Measurements from ENCODE around the gene HSD11B1.

HSD11B1 gene

GRCh38 chr1:209678981-209679539 is 25.6 kb upstream of the HSD11B1 start:
- no peak overlapping the region for H3K4me2 ChIP-seq (ENCODE audit: insufficient read depth, low read length, poor library complexity, severe bottlenecking)
- no peak overlapping the region for H2AFZ ChIP-seq (ENCODE audit: low read length)
- no peak overlapping the region for H4K91ac ChIP-seq (ENCODE audit: low read depth, low read length, poor library complexity)
- no peak overlapping the region for H2BK12ac ChIP-seq (ENCODE audit: low read length)
- no peaks in the 10 kb centered on the region for H3K9me3 ChIP-seq (replicated peaks in 1 of 2; ENCODE audit: control insufficient read depth in 2 of 2, insufficient read depth in 1 of 2, low read depth in 1 of 2, low read length in 2 of 2)
- no peaks in the 10 kb centered on the region for H3K36me3 ChIP-seq (replicated peaks in 1 of 2; ENCODE audit: control insufficient read depth in 2 of 2, insufficient read depth in 2 of 2, low read length in 2 of 2)
- H3K79me1 ChIP-seq (ENCODE audit: low read depth, low read length): no peaks in the 10 kb centered on the region
- no peak overlapping the region for H3K18ac ChIP-seq (ENCODE audit: low read length)
- no peaks in the 10 kb centered on the region for H3K4me1 ChIP-seq (ENCODE audit: control insufficient read depth in 2 of 2, insufficient read depth in 1 of 2, low read depth in 1 of 2, low read length in 2 of 2)
- H3K27me3 ChIP-seq (ENCODE audit: control insufficient read depth in 3 of 3, insufficient read depth in 3 of 3, low read depth in 1 of 3, low read length in 3 of 3): peaks cover 0 to 41% (median 33%) of the 10 kb centered on the region in 3 experiments
- H3K27ac ChIP-seq (replicated peaks; ENCODE audit: low read length): no peak overlapping the region
- no peak overlapping the region for H2BK5ac ChIP-seq (ENCODE audit: low read length)
- no peak overlapping the region for H3K4ac ChIP-seq (ENCODE audit: low read length)
- no peak overlapping the region for H3K23ac ChIP-seq (ENCODE audit: low read depth, low read length, poor library complexity)
- no peak overlapping the region for H3K14ac ChIP-seq (ENCODE audit: low read length)
- H3K4me3 ChIP-seq (ENCODE audit: low read length in 2 of 2): no peak overlapping the region
- no peak for DNase-seq (ENCODE audit: low spot score)
- H3K9ac ChIP-seq (ENCODE audit: low read depth, low read length, poor library complexity): no peak overlapping the region
- no CpG with 5 or more reads among the region's 4 CpGs for WGBS, 2 donors (ENCODE audit: extremely low coverage in 2 of 2, insufficient read length in 2 of 2, insufficient replicate concordance in 1 of 2)
- no peak overlapping the region for H2BK120ac ChIP-seq (ENCODE audit: low read depth, low read length)
- H2AK5ac ChIP-seq (ENCODE audit: low read depth, low read length): no peak overlapping the region
- H4K8ac ChIP-seq (ENCODE audit: low read depth, low read length): no peak overlapping the region
- no peak overlapping the region for H2BK15ac ChIP-seq (ENCODE audit: low read length)

- H3K23ac ChIP-seq (ENCODE audit: low read depth, low read length, poor library complexity): no peak overlapping the region
- H3K4me3 ChIP-seq (ENCODE audit: low read length in 2 of 2): no peak overlapping the region
- H3K4me2 ChIP-seq (ENCODE audit: insufficient read depth, low read length, poor library complexity, severe bottlenecking): no peak overlapping the region
- H3K4ac ChIP-seq (ENCODE audit: low read length): no peak overlapping the region
- no peak overlapping the region for H2AK5ac ChIP-seq (ENCODE audit: low read depth, low read length)
- no peaks in the 10 kb centered on the region for H3K79me1 ChIP-seq (ENCODE audit: low read depth, low read length)
- no peak overlapping the region for H3K9ac ChIP-seq (ENCODE audit: low read depth, low read length, poor library complexity)
- no peak overlapping the region for H4K8ac ChIP-seq (ENCODE audit: low read depth, low read length)
- WGBS, 2 donors (ENCODE audit: extremely low coverage in 2 of 2, insufficient read length in 2 of 2, insufficient replicate concordance in 1 of 2): no CpG with 5 or more reads among the region's 4 CpGs
- peaks cover 0 to 5% of the 10 kb centered on the region in 2 donors for H3K4me1 ChIP-seq (ENCODE audit: control insufficient read depth in 2 of 2, insufficient read depth in 1 of 2, low read depth in 1 of 2, low read length in 2 of 2)
- H3K9me3 ChIP-seq (replicated peaks in 1 of 2; ENCODE audit: control insufficient read depth in 2 of 2, insufficient read depth in 1 of 2, low read depth in 1 of 2, low read length in 2 of 2): no peaks in the 10 kb centered on the region
- peaks cover 0 to 7% (median 0%) of the 10 kb centered on the region in 3 experiments for H3K27me3 ChIP-seq (ENCODE audit: control insufficient read depth in 3 of 3, insufficient read depth in 3 of 3, low read depth in 1 of 3, low read length in 3 of 3)
- no peak overlapping the region for H2AFZ ChIP-seq (ENCODE audit: low read length)
- DNase-seq (ENCODE audit: low spot score): no peak
- H3K36me3 ChIP-seq (replicated peaks in 1 of 2; ENCODE audit: control insufficient read depth in 2 of 2, insufficient read depth in 2 of 2, low read length in 2 of 2): no peaks in the 10 kb centered on the region
- H2BK5ac ChIP-seq (ENCODE audit: low read length): no peak overlapping the region
- no peak overlapping the region for H2BK120ac ChIP-seq (ENCODE audit: low read depth, low read length)
- H3K27ac ChIP-seq (replicated peaks; ENCODE audit: low read length): no peak overlapping the region
- H2BK12ac ChIP-seq (ENCODE audit: low read length): no peak overlapping the region
- H3K18ac ChIP-seq (ENCODE audit: low read length): no peak overlapping the region
- H4K91ac ChIP-seq (ENCODE audit: low read depth, low read length, poor library complexity): no peak overlapping the region
- no peak overlapping the region for H2BK15ac ChIP-seq (ENCODE audit: low read length)
- no peak overlapping the region for H3K14ac ChIP-seq (ENCODE audit: low read length)
Observed at GRCh38 chr1:209685821-209686220, 18.8 kb upstream of the HSD11B1 start.

GRCh38 chr1:209686322-209686721 is 18.3 kb upstream of the HSD11B1 start:
- no peak overlapping the region for H4K8ac ChIP-seq (ENCODE audit: low read depth, low read length)
- no peak overlapping the region for H3K23ac ChIP-seq (ENCODE audit: low read depth, low read length, poor library complexity)
- no peak overlapping the region for H3K4me2 ChIP-seq (ENCODE audit: insufficient read depth, low read length, poor library complexity, severe bottlenecking)
- H3K27ac ChIP-seq (replicated peaks; ENCODE audit: low read length): no peak overlapping the region
- H2BK12ac ChIP-seq (ENCODE audit: low read length): no peak overlapping the region
- no peak overlapping the region for H2BK15ac ChIP-seq (ENCODE audit: low read length)
- H2BK120ac ChIP-seq (ENCODE audit: low read depth, low read length): no peak overlapping the region
- no peaks in the 10 kb centered on the region for H3K36me3 ChIP-seq (replicated peaks in 1 of 2; ENCODE audit: control insufficient read depth in 2 of 2, insufficient read depth in 2 of 2, low read length in 2 of 2)
- no peaks in the 10 kb centered on the region for H3K9me3 ChIP-seq (replicated peaks in 1 of 2; ENCODE audit: control insufficient read depth in 2 of 2, insufficient read depth in 1 of 2, low read depth in 1 of 2, low read length in 2 of 2)
- no peak overlapping the region for H3K4ac ChIP-seq (ENCODE audit: low read length)
- H4K91ac ChIP-seq (ENCODE audit: low read depth, low read length, poor library complexity): no peak overlapping the region
- H2AFZ ChIP-seq (ENCODE audit: low read length): no peak overlapping the region
- peaks cover 0 to 11% (median 0%) of the 10 kb centered on the region in 3 experiments for H3K27me3 ChIP-seq (ENCODE audit: control insufficient read depth in 3 of 3, insufficient read depth in 3 of 3, low read depth in 1 of 3, low read length in 3 of 3)
- H3K4me3 ChIP-seq (ENCODE audit: low read length in 2 of 2): no peak overlapping the region
- H2AK5ac ChIP-seq (ENCODE audit: low read depth, low read length): no peak overlapping the region
- DNase-seq (ENCODE audit: low spot score): no peak
- H3K18ac ChIP-seq (ENCODE audit: low read length): no peak overlapping the region
- no CpG with 5 or more reads among the region's 4 CpGs for WGBS, 2 donors (ENCODE audit: extremely low coverage in 2 of 2, insufficient read length in 2 of 2, insufficient replicate concordance in 1 of 2)
- H3K79me1 ChIP-seq (ENCODE audit: low read depth, low read length): no peaks in the 10 kb centered on the region
- H3K9ac ChIP-seq (ENCODE audit: low read depth, low read length, poor library complexity): no peak overlapping the region
- peaks cover 0 to 5% of the 10 kb centered on the region in 2 donors for H3K4me1 ChIP-seq (ENCODE audit: control insufficient read depth in 2 of 2, insufficient read depth in 1 of 2, low read depth in 1 of 2, low read length in 2 of 2)
- H3K14ac ChIP-seq (ENCODE audit: low read length): no peak overlapping the region
- H2BK5ac ChIP-seq (ENCODE audit: low read length): no peak overlapping the region

GRCh38 chr1:209688746-209689234 is 15.9 kb upstream of the HSD11B1 start:
- Histone ChIP-seq H3K18ac (ENCODE audit: low read length) (no peak overlapping the region), H3K14ac (ENCODE audit: low read length) (no peak overlapping the region), H4K8ac (ENCODE audit: low read depth, low read length) (no peak overlapping the region), H2BK12ac (ENCODE audit: low read length) (no peak overlapping the region), H3K36me3 (replicated peaks in 1 of 2; ENCODE audit: control insufficient read depth in 2 of 2, insufficient read depth in 2 of 2, low read length in 2 of 2) (no peaks in the 10 kb centered on the region), H4K91ac (ENCODE audit: low read depth, low read length, poor library complexity) (no peak overlapping the region), H3K4ac (ENCODE audit: low read length) (no peak overlapping the region), H3K9ac (ENCODE audit: low read depth, low read length, poor library complexity) (no peak overlapping the region), H3K27me3 (ENCODE audit: control insufficient read depth in 3 of 3, insufficient read depth in 3 of 3, low read depth in 1 of 3, low read length in 3 of 3) (peaks cover 0 to 8% (median 0%) of the 10 kb centered on the region in 3 experiments), H3K9me3 (replicated peaks in 1 of 2; ENCODE audit: control insufficient read depth in 2 of 2, insufficient read depth in 1 of 2, low read depth in 1 of 2, low read length in 2 of 2) (no peaks in the 10 kb centered on the region), H2BK120ac (ENCODE audit: low read depth, low read length) (no peak overlapping the region), H3K4me2 (ENCODE audit: insufficient read depth, low read length, poor library complexity, severe bottlenecking) (no peak overlapping the region), H3K4me3 (ENCODE audit: low read length in 2 of 2) (no peak overlapping the region), H3K4me1 (ENCODE audit: control insufficient read depth in 2 of 2, insufficient read depth in 1 of 2, low read depth in 1 of 2, low read length in 2 of 2) (peaks cover 0 to 5% of the 10 kb centered on the region in 2 donors), H2BK15ac (ENCODE audit: low read length) (no peak overlapping the region), H2BK5ac (ENCODE audit: low read length) (no peak overlapping the region), H2AK5ac (ENCODE audit: low read depth, low read length) (no peak overlapping the region), H2AFZ (ENCODE audit: low read length) (no peak overlapping the region), H3K27ac (replicated peaks; ENCODE audit: low read length) (no peak overlapping the region), H3K79me1 (ENCODE audit: low read depth, low read length) (no peaks in the 10 kb centered on the region), H3K23ac (ENCODE audit: low read depth, low read length, poor library complexity) (no peak overlapping the region)
- DNase-seq (ENCODE audit: low spot score): no peak
- no CpG with 5 or more reads among the region's 1 CpG for WGBS, 2 donors (ENCODE audit: extremely low coverage in 2 of 2, insufficient read length in 2 of 2, insufficient replicate concordance in 1 of 2)

Measured in neuronal stem cell (in vitro differentiated cells).